Hematopoietic multipotent progenitor cell treated with erythropoietin and hydrocortisone succinate and interleukin-3 and kit ligand, for 17 days (in vitro differentiated cells): Measurements from ENCODE around the gene ESYT1.
A peak's percentile ranks its signal among the peaks of the same experiment; 100 is the strongest.
"Not testable (repeated sequence)": the region's sequence is repeated elsewhere in the genome, so short reads cannot be mapped to it uniquely, and the experiment has no call there.

ENCODE experiments used
- DNase-seq: peaks from one replicate; pipeline ENCODE4 v3.0.0-alpha.2; 2015; ENCODE audit warnings: low spot score

The ESYT1 gene

GRCh38 chr12:56103823-56104108 lies 24.3 kb upstream of the ESYT1 start:
- DNase-seq, result no peak

- DNase-seq, result peak; percentile 94
Measured at GRCh38 chr12:56104109-56104814, 23.8 kb upstream of the ESYT1 start, which contains the start of gene PA2G4. TSS of gene PA2G4 (plus strand) at chr12:56104559. CDS start at chr12:56104738, 179 bp downstream.

- peak; percentile 56 for DNase-seq
Measured at GRCh38 chr12:56104815-56105608, 23.1 kb upstream of the ESYT1 start.

GRCh38 chr12:56105609-56105902 lies 22.5 kb upstream of the ESYT1 start:
- DNase-seq, result no peak

GRCh38 chr12:56107242-56107641 lies 20.8 kb upstream of the ESYT1 start:
- DNase-seq, result peak; percentile 59

DNA sequence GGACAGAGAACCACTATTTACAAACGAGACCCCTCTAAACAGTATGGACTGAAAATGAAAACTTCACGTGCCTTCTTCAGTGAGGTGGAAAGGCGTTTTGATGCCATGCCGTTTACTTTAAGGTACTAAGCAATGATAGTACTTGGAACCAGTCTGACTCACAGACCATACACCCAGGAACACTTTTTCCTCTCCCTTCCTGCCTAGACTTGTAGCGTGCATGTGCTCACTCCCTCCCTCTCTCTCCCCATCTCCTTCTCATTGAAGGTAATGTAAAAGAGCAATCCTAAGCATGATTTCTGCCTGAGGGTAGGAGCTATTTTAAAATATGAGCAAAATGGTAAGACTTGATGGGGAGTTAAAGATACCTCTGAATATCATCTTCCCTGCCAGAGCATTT lies 17.5 kb upstream of the ESYT1 start:
- DNase-seq, result no peak

DNA sequence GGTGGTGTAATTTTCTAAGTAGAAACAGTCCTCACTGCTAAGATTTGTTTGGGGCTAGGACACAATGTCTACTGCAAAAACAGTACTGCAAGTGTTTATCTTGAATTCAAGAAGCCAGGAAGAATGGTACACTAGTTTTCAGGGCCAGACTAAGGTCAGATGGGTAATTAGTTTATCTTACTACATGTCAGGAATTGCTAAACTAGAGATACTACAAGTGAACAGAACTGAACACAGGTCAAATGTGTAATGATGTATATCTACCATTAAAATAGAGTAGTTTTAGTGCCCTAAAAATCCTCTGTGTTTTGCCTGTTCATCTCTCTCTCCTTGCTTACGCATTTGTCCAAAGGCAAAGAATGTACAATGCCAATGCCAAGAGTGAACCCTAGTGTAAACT lies 14.0 kb upstream of the ESYT1 start:
- DNase-seq, result no peak

GRCh38 chr12:56115329-56115728 lies 12.7 kb upstream of the ESYT1 start:
- DNase-seq, result no peak

DNA sequence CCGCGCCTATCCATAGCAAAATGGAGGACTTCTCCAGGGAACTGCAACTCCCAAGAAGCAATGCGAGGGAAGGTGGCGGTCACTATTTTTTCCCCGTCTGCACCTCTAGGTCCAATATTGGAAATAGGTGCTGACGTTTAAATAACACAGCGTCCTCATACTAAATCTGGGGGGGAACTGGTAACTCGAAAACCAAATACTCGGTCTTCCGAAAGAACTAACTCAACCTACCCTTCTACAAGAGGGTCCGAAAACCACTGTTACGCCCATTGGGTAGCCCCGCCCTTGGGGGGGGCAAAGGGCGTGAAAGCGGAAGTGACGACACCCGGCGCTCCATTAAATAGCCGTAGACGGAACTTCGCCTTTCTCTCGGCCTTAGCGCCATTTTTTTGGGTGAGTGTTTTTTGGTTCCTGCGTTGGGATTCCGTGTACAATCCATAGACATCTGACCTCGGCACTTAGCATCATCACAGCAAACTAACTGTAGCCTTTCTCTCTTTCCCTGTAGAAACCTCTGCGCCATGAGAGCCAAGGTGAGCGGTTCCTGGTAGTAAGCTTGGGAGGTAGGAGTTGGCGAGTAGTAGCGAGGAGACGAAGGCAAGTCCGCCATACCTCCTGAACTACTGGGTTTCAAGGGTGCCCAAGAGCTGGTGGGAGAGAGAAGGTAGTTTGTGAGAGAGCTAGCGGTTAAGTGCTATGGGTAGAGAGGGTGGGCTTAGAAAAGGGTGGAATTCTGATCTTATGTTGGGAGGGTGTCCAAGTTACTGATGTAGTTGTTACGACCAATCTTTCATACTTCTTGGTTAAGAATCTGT lies 11.6 kb upstream of the ESYT1 start, which contains the start of gene RPL41:
Gene RPL41, plus strand, starts transcription at position 367 of the 815 bp plus-strand sequence.
- DNase-seq, result peak; percentile 98

- not testable (repeated sequence) for DNase-seq
Measured at GRCh38 chr12:56117082-56117706, 10.9 kb upstream of the ESYT1 start.

- peak; percentile 99 for DNase-seq
Measured at GRCh38 chr12:56117778-56118687, 10.0 kb upstream of the ESYT1 start, which contains the start of gene ZC3H10. TSS of gene ZC3H10 (plus strand) at chr12:56118266. CDS start at chr12:56120563, 2,297 bp downstream.

DNA sequence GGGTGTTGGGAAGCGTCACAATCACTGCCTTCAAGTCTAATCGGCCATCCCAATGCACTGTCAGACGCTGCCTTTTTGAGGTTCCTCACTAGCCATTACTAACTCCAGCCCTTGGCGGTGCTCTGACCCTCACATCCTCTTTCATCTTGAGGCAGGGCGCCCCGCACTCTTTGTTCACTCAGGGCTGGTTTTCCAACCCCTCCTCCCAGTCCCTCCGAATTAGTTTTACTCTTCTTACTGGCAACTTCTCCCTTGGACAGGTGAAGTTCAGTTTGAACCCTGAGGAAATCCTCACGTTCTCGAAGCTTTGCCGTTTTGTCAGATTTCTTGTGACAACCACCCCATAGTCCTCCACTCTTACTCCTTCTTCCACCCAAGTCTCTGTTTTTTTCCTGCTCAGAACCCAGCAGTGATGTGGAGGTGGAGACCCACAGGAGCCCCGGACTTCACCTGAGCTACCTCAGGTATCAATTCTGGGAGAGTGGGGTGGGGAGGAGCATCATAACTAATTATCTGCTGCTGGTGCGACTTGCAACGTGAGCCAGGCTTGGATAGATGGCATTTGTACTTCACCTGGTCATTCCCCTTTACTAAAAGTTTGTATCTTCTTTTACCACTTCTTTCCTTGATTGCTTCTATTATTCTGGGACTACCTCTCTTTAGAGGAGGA lies 9.2 kb upstream of the ESYT1 start:
- DNase-seq, result no peak

- DNase-seq, result peak; percentile 88
Measured at GRCh38 chr12:56119361-56119796, 8.7 kb upstream of the ESYT1 start.

DNA sequence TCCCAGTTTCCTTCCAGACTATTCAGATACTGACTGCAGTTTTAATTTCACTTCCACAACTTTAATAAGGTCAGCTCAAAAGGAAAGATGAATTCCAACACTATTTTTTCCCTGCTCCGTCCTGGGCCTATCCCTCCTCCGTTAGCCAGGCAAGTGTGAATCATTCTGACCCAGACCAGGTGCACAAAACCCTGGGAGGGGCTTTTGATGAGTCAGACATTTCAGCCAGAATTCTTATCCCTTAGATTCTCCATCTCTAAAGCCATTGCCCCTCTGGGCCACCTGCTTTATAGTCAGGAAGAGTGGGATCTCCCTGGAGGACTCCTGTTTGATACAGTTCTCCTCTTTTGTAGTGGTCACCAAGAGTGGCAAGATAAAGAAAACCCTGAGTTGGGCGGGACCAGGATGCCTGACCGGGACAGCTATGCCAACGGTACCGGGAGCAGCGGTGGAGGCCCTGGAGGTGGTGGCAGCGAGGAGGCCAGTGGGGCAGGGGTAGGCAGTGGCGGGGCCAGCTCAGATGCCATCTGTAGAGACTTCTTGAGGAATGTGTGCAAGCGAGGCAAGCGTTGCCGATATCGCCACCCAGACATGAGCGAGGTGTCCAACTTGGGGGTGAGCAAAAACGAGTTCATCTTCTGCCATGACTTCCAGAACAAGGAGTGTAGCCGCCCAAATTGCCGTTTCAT lies 7.8 kb upstream of the ESYT1 start:
- no peak for DNase-seq

- no peak for DNase-seq
Measured at GRCh38 chr12:56121204-56121870, 6.7 kb upstream of the ESYT1 start.

- DNase-seq, result no peak
Measured at GRCh38 chr12:56122637-56123036, 5.4 kb upstream of the ESYT1 start.

GRCh38 chr12:56124133-56124532 lies 3.9 kb upstream of the ESYT1 start:
- DNase-seq, result peak; percentile 29

- peak; percentile 69 for DNase-seq
Measured at GRCh38 chr12:56126732-56127239, 1.3 kb upstream of the ESYT1 start.

DNA sequence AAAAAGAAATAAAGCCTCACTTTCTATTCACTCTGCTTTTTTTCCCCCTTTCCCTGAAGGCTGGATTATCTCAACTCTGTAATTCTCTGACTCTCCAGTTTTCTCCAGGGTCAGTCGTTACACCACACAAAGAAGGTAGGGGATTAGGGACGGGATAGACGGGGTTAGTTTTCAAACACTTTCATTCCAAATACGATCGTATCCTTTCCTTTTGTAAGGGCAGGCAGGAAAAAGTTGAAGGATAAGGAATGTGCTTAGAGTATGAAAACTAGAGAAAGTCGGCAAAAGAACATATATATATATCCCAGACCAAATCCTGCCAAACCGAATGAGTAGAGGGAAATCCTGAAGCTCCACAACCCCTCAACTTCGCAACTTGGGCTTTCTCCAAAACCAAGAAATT lies 581 bp upstream of the ESYT1 start:
- no peak for DNase-seq
